GM21576 (cell line): ENCODE data around the gene IARS1.

Experiments used
- ATAC-seq: cut with Tn5 transposase; IDR thresholded peaks from one replicate; pipeline ENCODE4 v1.9.1; 2021; ENCODE audit warnings: mild to moderate bottlenecking, moderate library complexity; ENCODE audit not compliant: unreplicated experiment

The IARS1 gene

DNA sequence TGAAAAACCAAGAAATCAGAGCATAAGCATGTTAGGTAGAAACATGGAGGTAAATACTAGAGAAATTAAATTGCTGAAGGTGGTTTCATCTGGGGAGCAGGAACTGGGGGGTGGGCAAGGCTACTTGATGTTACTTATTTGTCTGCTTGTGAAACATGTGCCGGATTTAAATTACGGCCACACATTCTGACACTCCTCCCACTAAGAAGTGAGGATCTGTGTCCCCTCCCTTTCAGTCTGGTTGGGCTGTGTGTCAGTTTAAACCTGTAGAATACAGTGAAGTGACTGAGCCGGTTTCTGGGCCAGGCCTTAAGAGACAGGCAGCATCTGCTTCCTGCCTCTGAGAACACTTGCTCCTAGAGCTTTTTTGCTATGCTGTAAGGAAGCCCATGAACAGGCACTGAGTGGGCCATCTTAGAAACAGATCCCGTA, 2.3 kb upstream of the IARS1 start:
- no peak for ATAC-seq

DNA sequence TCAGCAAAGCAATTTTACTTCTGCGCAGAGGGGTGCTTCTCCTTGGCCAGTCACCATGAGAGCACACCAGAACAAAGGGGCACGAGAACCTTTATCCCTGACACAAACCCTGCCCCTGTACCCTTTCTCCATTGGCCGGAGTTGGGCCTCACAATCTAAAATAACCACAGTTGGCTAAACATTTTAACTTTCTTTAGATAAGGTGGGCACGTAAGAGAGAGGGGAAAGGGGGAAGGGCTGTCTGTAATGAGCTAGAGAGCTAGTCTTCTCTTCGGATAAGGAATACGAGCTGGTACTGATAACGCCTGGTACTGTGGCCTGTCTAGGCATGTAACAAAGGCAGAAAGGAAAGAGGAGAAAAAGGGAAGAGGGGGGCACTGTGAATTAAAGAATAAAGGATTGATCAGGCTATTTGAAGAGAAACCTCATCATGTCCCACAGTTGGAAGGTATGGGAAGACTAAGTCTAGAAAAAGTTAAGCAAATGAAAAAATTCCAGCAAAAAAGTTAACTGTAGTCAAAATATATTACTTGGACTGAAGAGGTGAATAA, 1.8 kb upstream of the IARS1 start:
- ATAC-seq, result no peak

DNA sequence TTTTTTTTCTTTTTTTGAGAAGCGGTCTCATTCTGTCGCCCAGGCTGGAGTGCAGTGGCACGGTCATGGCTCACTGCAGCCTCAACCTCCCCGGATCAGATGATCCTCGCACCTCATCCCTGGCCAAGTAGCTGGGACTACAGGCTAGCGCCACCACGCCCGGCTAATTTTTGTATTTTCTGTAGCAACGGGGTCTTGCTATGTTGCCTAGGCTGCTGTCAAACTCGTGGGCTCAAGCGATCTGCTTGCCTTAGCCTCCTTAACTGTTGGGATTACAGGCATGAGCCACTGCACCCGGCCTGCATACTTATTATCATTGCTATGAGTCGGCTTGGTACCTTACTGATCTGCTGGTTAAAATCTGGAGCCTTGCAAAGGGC, 790 bp upstream of the IARS1 start:
- no peak for ATAC-seq

DNA sequence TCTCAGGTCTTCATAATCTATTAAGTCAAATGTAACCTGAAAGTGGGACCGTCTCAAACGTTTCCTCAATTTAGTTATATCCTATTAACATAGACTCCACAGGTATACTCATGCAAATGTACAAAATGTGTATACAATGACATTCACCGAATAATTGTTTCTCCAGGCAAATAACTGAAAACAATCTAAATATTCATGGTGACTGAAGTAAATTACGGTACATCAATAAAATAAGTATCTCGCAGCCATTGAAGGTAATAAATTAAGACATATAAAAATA, 482 bp downstream of the IARS1 start:
- ATAC-seq, result no peak

- no peak for ATAC-seq
Measured at GRCh38 chr9:92292338-92293074, 991 bp downstream of the IARS1 start.

DNA sequence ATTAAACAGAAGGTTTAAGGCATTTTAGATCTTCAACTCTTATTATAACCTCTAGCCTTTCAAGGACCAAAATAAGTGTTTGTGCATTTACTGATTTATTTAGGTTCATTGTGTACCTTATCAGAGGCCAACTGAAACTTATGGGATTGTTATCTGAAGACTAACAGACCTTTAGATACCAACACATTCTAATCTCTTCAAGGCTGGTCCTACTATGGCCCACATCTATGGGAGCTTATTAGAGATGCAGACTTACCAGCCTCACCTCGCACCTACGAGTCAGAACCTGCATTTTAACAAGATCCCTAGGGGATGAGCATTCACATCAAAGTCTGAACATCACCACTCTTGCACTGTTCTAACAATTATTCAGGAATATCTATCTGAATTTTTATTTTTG, 1.9 kb downstream of the IARS1 start:
- no peak for ATAC-seq

DNA sequence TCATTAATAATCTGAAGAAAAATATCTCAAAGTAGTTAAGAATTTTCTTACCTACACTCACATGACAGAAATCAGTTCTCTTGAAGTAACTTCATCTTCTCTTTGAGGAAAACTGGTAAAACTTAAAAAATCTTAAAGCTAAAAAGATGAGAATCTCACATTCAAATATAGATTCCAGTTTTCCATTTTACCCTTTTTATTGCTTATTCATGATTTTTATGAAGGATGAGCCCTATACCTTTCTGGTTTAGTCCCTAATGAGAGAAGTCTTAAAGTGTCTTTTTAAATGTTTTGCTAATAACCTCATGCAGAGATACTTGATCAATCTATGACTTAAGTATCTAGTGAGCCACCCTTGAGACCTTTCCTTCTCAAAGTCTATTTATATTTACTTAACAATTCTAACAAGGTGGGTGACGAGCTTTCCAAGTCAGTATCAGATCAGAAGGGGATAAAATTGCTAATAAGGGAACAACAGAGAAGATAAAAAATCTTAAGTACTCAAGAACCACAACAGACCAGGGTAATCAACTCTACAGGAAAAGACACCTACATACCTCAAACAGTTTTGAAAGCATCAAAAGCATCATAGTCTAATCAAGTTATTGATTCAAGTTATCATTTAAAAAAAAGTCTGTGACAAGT, 2.6 kb downstream of the IARS1 start:
- ATAC-seq, result no peak

DNA sequence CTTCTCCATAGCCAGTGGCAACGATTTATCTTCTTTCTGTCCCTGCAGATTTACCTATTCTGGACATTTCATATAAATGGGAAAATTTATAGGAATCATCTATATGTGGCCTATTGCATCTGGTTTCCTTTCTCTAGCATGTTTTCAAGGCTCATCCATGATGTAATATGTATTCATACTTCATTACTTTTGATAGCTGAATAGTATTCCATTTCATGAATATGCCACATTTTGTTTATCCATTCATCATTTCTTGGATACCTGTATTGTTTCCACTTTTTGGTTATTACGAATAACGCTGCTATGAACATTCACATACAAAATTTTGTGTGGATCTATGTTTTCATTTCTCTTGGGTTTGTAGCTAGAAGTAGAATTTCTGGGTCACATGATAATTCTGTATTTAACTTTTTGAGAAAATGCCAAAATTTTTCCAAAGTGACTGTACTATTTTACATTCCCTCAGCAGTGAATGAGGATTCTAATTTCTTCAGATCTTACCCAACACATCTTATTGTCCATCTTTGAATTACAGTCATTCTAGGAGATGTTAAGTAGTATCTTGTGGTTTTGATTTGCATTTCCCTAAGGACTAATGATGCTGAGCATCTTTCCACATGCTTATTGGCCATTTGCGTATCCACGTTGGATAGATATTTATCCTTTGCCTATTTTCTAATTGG, 3.6 kb downstream of the IARS1 start:
- ATAC-seq, result no peak

GRCh38 chr9:92279302-92279701, 14.2 kb downstream of the IARS1 start:
- no peak for ATAC-seq

DNA sequence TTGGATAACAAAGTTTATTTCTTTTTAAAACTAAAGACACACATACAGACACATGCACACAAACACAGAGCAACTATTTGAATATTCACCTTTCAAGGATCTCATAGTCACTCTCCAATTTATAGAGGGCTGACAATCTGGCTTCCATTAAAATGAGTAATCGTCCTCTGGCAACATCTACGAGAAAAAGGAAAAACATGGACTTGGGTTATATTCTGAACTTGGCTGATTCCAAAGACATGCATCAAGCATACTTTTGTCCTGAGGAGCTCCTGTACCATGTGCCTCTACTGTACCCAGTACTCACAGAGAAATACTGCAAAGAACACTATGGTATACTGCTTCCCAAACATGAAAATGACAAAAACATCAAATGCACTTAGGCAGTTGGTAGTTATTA, 15.4 kb downstream of the IARS1 start:
- no peak for ATAC-seq

- ATAC-seq, result no peak
Measured at GRCh38 chr9:92276331-92277032, 17.0 kb downstream of the IARS1 start.

- no peak for ATAC-seq
Measured at GRCh38 chr9:92275541-92275940, 18.0 kb downstream of the IARS1 start.

GRCh38 chr9:92270511-92270910, 23.0 kb downstream of the IARS1 start:
- no peak for ATAC-seq

DNA sequence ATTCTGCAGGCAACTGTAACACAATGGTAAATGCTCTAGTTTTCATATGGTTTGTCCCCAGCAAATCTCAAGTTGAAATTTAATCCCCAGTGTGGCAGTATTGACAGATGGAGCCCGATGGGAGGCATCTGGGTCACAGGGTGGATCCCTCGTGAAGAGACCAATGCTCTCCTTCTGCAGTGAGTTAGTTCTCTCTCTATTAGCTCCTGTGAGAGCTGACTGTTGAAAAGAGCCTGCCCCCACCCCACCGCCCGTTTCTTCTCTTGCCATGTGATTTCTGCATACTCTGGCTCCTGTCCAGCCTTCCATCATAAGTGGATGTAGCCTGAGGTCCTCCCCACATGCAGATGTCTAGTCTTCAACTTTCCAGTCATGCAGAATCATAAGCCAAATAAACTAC, 27.0 kb downstream of the IARS1 start:
- ATAC-seq, result no peak

GRCh38 chr9:92265154-92265553, 28.3 kb downstream of the IARS1 start:
- ATAC-seq, result no peak

DNA sequence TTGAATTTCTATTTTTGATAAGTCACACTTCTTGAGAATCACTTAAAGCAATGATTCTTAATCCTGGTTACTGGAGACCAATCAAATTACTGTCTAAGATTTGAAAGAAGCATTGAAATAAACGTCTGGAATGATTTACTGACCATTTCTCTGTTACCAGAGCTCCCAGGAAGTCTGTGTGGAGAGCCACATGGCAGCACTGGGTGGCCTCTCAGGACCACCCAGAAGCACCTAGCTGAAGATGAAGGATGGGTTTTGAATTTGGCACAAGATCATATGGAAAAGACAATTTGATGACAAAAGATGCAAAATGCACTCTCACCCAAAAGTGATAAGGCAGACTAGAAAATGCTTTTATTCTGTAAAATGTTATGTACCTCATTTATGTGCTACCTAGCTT, 30.4 kb downstream of the IARS1 start:
- no peak for ATAC-seq

DNA sequence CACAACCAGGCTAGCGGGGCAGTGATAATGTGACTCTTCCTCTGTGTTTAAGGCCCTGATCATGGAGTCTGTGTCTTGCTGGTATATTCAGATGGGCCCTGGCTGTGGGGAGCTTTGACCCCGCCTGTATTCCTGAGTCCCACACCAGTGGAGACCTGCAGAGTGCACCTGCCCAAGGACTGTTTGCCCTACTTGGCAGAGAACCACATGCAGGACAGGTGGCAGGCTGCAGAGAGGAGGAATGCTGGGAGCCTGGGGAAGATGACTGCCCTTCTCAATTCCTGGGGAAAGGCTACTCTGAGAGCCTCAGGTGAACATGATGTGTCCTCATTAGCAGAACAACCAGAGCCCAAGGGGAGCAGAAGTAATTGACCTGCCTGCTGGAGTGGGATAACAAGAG, 36.2 kb downstream of the IARS1 start:
- ATAC-seq, result no peak

- no peak for ATAC-seq
Measured at GRCh38 chr9:92254381-92255337, 38.8 kb downstream of the IARS1 start.

- no peak for ATAC-seq
Measured at GRCh38 chr9:92253656-92254055, 39.8 kb downstream of the IARS1 start.

DNA sequence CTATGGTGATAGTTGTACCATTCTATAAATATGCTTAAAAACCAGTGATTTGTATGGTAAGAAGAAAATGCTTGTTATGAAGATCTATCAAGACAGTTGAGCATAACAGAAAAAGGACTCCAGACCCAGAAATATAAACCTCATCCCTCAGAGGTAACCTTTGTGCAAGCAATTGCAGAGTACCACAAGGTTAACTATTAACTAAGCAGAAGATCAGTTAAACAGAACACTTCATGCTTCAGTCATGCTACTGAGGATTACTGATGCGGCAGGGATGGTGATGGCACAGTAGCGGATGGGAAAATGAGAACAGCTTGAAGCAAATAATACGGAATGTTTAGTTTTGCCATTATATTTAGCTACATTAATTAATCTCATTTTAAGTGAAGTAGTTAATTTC, 45.5 kb downstream of the IARS1 start:
- no peak for ATAC-seq
